Measurements from ENCODE around the gene CHPF.

DNA sequence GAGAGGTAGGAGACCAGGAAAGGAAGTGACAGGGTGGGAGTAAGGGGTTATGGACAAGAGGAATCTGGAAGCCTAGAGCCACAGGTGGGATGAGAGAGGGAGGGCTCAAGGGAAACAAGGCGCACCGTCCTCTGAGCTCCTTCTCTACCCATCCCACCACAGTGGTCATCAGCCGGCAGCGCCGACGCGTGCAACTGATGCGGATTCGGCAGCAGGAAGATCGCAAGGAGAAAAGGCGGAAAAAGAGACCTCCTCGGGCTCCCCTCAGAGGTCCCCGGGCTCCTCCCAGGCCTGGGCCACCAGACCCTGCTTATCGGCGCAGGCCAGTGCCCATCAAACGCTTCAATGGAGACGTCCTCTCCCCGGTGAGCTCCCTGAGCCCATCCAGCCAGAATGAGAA is 5.4 kb upstream of the CHPF start:
- TF ChIP-seq, protein P1, sequence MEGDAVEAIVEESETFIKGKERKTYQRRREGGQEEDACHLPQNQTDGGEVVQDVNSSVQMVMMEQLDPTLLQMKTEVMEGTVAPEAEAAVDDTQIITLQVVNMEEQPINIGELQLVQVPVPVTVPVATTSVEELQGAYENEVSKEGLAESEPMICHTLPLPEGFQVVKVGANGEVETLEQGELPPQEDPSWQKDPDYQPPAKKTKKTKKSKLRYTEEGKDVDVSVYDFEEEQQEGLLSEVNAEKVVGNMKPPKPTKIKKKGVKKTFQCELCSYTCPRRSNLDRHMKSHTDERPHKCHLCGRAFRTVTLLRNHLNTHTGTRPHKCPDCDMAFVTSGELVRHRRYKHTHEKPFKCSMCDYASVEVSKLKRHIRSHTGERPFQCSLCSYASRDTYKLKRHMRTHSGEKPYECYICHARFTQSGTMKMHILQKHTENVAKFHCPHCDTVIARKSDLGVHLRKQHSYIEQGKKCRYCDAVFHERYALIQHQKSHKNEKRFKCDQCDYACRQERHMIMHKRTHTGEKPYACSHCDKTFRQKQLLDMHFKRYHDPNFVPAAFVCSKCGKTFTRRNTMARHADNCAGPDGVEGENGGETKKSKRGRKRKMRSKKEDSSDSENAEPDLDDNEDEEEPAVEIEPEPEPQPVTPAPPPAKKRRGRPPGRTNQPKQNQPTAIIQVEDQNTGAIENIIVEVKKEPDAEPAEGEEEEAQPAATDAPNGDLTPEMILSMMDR (IDR thresholded peaks at IDR 0.05) = no peak
- TF ChIP-seq EP300 (IDR thresholded peaks at IDR 0.05) (no peak), POLR2AphosphoS5 (IDR thresholded peaks at IDR 0.05) (no peak)

Data from upper lobe of left lung (tissue), 4 donors.